IMR-90 (cell line): ENCODE measurements around the gene CEL. TPM values are rescaled to one million over a fixed set of nuclear protein-coding genes. Genes with fewer than 3 reads are reported as not detected.

Source experiments
- ATAC-seq: fragments of 200-7000 bp; cut with Tn5 transposase; 2 replicates; pipeline ENCODE4 v1.9.1; 2020; ENCODE audit warnings: low read depth, mild to moderate bottlenecking, moderate library complexity
- BruUV-seq: library from RNA; stranded (reverse); fragments of 400-500 nt; replicated peaks from 2 replicates; lab custom pipeline; 2021; lab: Mats Ljungman, UMichigan
- CTCF ChIA-PET: fragments of 300-600 bp; formaldehyde crosslinking; extraction: SDS; loops from one replicate; lab custom pipeline; 2021; ENCODE audit warnings: antibody characterized with exemption; lab: Yijun Ruan, JAX
- POLR2A ChIA-PET: fragments of 300-600 bp; sonication (Branson Sonifier 250); formaldehyde crosslinking; loops from one replicate; lab custom pipeline; 2022; ENCODE audit warnings: antibody characterized with exemption; ENCODE audit not compliant: unreplicated experiment; lab: Charles Lee
- DNase-seq: peaks from one replicate; pipeline ENCODE4 v3.0.0; 2013
- H2AFZ ChIP-seq: replicated peaks from 2 replicates; pipeline ENCODE3; 2013; ENCODE audit warnings: low read length, mild to moderate bottlenecking; ENCODE audit not compliant: poor library complexity
- H2AK5ac ChIP-seq: 2 replicates; pipeline ENCODE4 v1.6.1; 2013; ENCODE audit warnings: low read depth, low read length, inconsistent platforms
- H2AK9ac ChIP-seq: replicated peaks from 2 replicates; pipeline ENCODE3; 2013; ENCODE audit warnings: mild to moderate bottlenecking, low read depth, low read length, moderate library complexity; ENCODE audit not compliant: poor library complexity
- H2BK120ac ChIP-seq: 2 replicates; pipeline ENCODE4 v1.6.1; 2013; ENCODE audit warnings: low read depth, low read length, inconsistent platforms
- H2BK15ac ChIP-seq: 3 replicates; pipeline ENCODE4 v1.6.1; 2013; ENCODE audit warnings: low read depth, low read length, inconsistent platforms
- H2BK20ac ChIP-seq: 2 replicates; pipeline ENCODE4 v1.6.1; 2013; ENCODE audit warnings: low read depth, mild to moderate bottlenecking, inconsistent platforms, low read length, moderate library complexity
- H2BK5ac ChIP-seq: 2 replicates; pipeline ENCODE4 v1.6.1; 2013; ENCODE audit warnings: mild to moderate bottlenecking, low read depth, low read length, inconsistent platforms; ENCODE audit not compliant: poor library complexity, severe bottlenecking
- H3K14ac ChIP-seq: replicated peaks from 2 replicates; pipeline ENCODE4 v1.6.1; 2013; ENCODE audit warnings: low read depth, low read length, inconsistent platforms
- H3K18ac ChIP-seq: 2 replicates; pipeline ENCODE4 v1.6.1; 2013; ENCODE audit warnings: low read depth, low read length, control low read depth
- H3K23ac ChIP-seq: 2 replicates; pipeline ENCODE4 v1.6.1; 2013; ENCODE audit warnings: low read depth, low read length, inconsistent platforms
- H3K27ac ChIP-seq: 2 replicates; pipeline ENCODE4 v1.5.1; 2013; ENCODE audit warnings: mild to moderate bottlenecking, control low read depth, low read length; ENCODE audit not compliant: insufficient read depth
- H3K27me3 ChIP-seq: 2 replicates; pipeline ENCODE4 v1.6.1; 2013; ENCODE audit warnings: low read length; ENCODE audit not compliant: control insufficient read depth, insufficient read depth
- H3K36me3 ChIP-seq: 2 replicates; pipeline ENCODE4 v1.6.1; 2013; ENCODE audit warnings: low read length, mixed read lengths; ENCODE audit not compliant: control insufficient read depth, insufficient read depth
- H3K4ac ChIP-seq: 2 replicates; pipeline ENCODE4 v1.6.1; 2013; ENCODE audit warnings: low read depth, low read length, inconsistent platforms
- H3K4me1 ChIP-seq: 2 replicates; pipeline ENCODE4 v1.6.1; 2013; ENCODE audit warnings: low read length, mixed read lengths; ENCODE audit not compliant: control insufficient read depth, insufficient read depth
- H3K4me2 ChIP-seq: 2 replicates; pipeline ENCODE4 v1.6.1; 2013; ENCODE audit warnings: low read depth, mild to moderate bottlenecking, control low read depth, low read length, moderate library complexity
- H3K4me3 ChIP-seq: 2 replicates; pipeline ENCODE4 v1.5.1; 2013; ENCODE audit warnings: low read depth, mild to moderate bottlenecking, control low read depth, low read length, moderate library complexity; ENCODE audit not compliant: insufficient read depth
- H3K56ac ChIP-seq: 2 replicates; pipeline ENCODE4 v1.6.1; 2013; ENCODE audit warnings: low read length, inconsistent platforms; ENCODE audit not compliant: insufficient read depth; ENCODE audit errors: extremely low read depth
- H3K79me1 ChIP-seq, 2 experiments: 2 replicates each; pipeline ENCODE4 v1.6.1; 2013; ENCODE audit warnings: low read length in 2 of 2, inconsistent platforms in 1 of 2, low read depth in 1 of 2
- H3K9ac ChIP-seq: 2 replicates; pipeline ENCODE4 v1.6.1; 2013; ENCODE audit warnings: low read depth, low read length, control low read depth
- H3K9me1 ChIP-seq: 2 replicates; pipeline ENCODE4 v1.6.1; 2013; ENCODE audit warnings: low read length, inconsistent platforms; ENCODE audit not compliant: insufficient read depth
- H3K9me3 ChIP-seq: 2 replicates; pipeline ENCODE4 v1.6.1; 2013; ENCODE audit warnings: low read length; ENCODE audit not compliant: control insufficient read depth, insufficient read depth
- H4K20me1 ChIP-seq: 2 replicates; pipeline ENCODE4 v1.6.1; 2013; ENCODE audit warnings: low read length, inconsistent platforms; ENCODE audit not compliant: insufficient read depth
- H4K5ac ChIP-seq: 2 replicates; pipeline ENCODE4 v1.6.1; 2013; ENCODE audit warnings: mild to moderate bottlenecking, low read depth, low read length, control low read depth
- H4K8ac ChIP-seq, 2 experiments: 2 replicates each; pipeline ENCODE4 v1.6.1; 2013; ENCODE audit warnings: low read depth in 2 of 2, low read length in 2 of 2, control low read depth in 1 of 2, inconsistent platforms in 1 of 2
- H4K91ac ChIP-seq: 2 replicates; pipeline ENCODE4 v1.6.1; 2013; ENCODE audit warnings: low read depth, low read length, inconsistent platforms; ENCODE audit not compliant: insufficient read depth
- BHLHE40 ChIP-seq: fragments of 150-350 bp; IDR thresholded peaks from 2 replicates; pipeline ENCODE4 v1.6.1; 2016; ENCODE audit warnings: mild to moderate bottlenecking, low read depth, low read length
- CEBPB ChIP-seq: IDR thresholded peaks from 2 replicates; pipeline ENCODE4 v1.6.1; 2012; ENCODE audit warnings: low read depth, low read length, improper control_type of control experiment
- CTCF ChIP-seq: conservative IDR thresholded peaks from 2 replicates; pipeline ENCODE4 v1.5.1; 2012; ENCODE audit warnings: mild to moderate bottlenecking, low read depth, low read length, improper control_type of control experiment
- FOS ChIP-seq: fragments of 150-350 bp; IDR thresholded peaks from 2 replicates; pipeline ENCODE4 v1.6.1; 2016; ENCODE audit warnings: low read depth, low read length
- MAFK ChIP-seq: IDR thresholded peaks from 2 replicates; pipeline ENCODE4 v1.6.1; 2012; ENCODE audit warnings: low read depth, low read length, improper control_type of control experiment
- MXI1 ChIP-seq: IDR thresholded peaks from 2 replicates; pipeline ENCODE4 v1.6.1; 2012; ENCODE audit warnings: low read depth, mild to moderate bottlenecking, low read length, moderate library complexity, borderline replicate concordance
- NFE2L2 ChIP-seq: fragments of 150-350 bp; IDR thresholded peaks from 2 replicates; pipeline ENCODE4 v1.6.1; 2016; ENCODE audit warnings: low read depth, mild to moderate bottlenecking, low read length
- WGBS, 2 experiments: methylation state at CpG; one replicate each; pipeline versions ENCODE4 v1.1.5 to v1.1.7; 2013; ENCODE audit warnings: missing lambda C conversion rate in 2 of 2; ENCODE audit not compliant: insufficient read length in 1 of 2; ENCODE audit errors: extremely low coverage in 2 of 2; 5-methylcytosine and 5-hydroxymethylcytosine counted together
- dilution Hi-C: fragments of 300-500 bp; cut with HindIII; formaldehyde crosslinking; loops from one replicate; pipeline ENCODE4 v1.14.3; 2018; ENCODE audit warnings: low sequenced_read_pairs; ENCODE audit not compliant: unreplicated experiment
- in situ Hi-C: fragments of 300-500 bp; cut with MboI; formaldehyde crosslinking; loops from 3 replicates; pipeline ENCODE4 v1.14.3; 2019; ENCODE audit warnings: low sequenced_read_pairs, inconsistent platforms, mixed read lengths
- intact Hi-C: fragments of 100-400 bp; cut with micrococcal nuclease; formaldehyde crosslinking; loops from 2 replicates; pipeline ENCODE4 v1.10.0; 2022
- polyA plus RNA-seq, 3 experiments: library from polyadenylated mRNA; depleted of rRNA; stranded (reverse); fragments of >200 nt; gene quantifications; 2 replicates each; pipeline ENCODE4 v1.2.3, GENCODE V29; 2012; ENCODE audit warnings: low replicate concordance in 1 of 3
- total RNA-seq: library from RNA; depleted of rRNA; stranded (reverse); fragments of >200 nt; gene quantifications from 2 replicates; pipeline ENCODE4 v1.2.3, GENCODE V29; 2012
- TF ChIP-seq, protein P1 (sequence below): fragments of 150-350 bp; IDR thresholded peaks from 2 replicates; pipeline ENCODE4 v1.6.1; 2016; ENCODE audit warnings: low read depth, mild to moderate bottlenecking, low read length, moderate library complexity, borderline replicate concordance

Gene CEL
- total and polyA plus RNA-seq, 2 of the 4 experiments (the other 2 are of a cell fraction) = under 0.01 to 0.75 TPM

- Histone ChIP-seq H4K8ac (no peak overlapping the region), H3K27me3 (no peaks in the 10 kb centered on the region), H2BK120ac (no peak overlapping the region), H3K56ac (no peak overlapping the region), H2AK5ac (no peak overlapping the region), H3K23ac (no peak overlapping the region), H4K5ac (no peak overlapping the region), H3K9me1 (0 out of 2 replicates have a peak, but pooled peaks cover 3% of the 10 kb centered on the region), H3K9me3 (no peaks in the 10 kb centered on the region), H2AK9ac (no peak overlapping the region), H4K91ac (no peak overlapping the region), H3K4me2 (no peak overlapping the region), H3K4me1 (no peaks in the 10 kb centered on the region), H3K4ac (no peak overlapping the region), H3K4me3 (no peak overlapping the region), H3K27ac (no peak overlapping the region), H2AFZ (no peak overlapping the region), H3K9ac (no peak overlapping the region), H3K18ac (no peak overlapping the region), H2BK15ac (no peak overlapping the region), H3K14ac (no peak overlapping the region), H2BK5ac (no peak overlapping the region), H3K36me3 (peaks cover 2% of the 10 kb centered on the region; the same call in 1 of the 2 replicates), H4K20me1 (no peaks in the 10 kb centered on the region; the same call in 1 of the 2 replicates), H3K79me1 (no peaks in the 10 kb centered on the region), H2BK20ac (no peak overlapping the region)
- in situ Hi-C loops = no loop called here
- BruUV-seq = no TSS peak
- ATAC-seq (no peak), DNase-seq (no peak)
- CTCF ChIA-PET = no interaction called here
- TF ChIP-seq, protein P1, sequence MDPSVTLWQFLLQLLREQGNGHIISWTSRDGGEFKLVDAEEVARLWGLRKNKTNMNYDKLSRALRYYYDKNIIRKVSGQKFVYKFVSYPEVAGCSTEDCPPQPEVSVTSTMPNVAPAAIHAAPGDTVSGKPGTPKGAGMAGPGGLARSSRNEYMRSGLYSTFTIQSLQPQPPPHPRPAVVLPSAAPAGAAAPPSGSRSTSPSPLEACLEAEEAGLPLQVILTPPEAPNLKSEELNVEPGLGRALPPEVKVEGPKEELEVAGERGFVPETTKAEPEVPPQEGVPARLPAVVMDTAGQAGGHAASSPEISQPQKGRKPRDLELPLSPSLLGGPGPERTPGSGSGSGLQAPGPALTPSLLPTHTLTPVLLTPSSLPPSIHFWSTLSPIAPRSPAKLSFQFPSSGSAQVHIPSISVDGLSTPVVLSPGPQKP = no peak
- TF ChIP-seq MXI1 (no peak), FOS (no peak), CEBPB (no peak), CTCF (no peak), BHLHE40 (no peak), NFE2L2 (no peak), MAFK (no peak)
- intact Hi-C loops = no loop called here
- POLR2A ChIA-PET = no interaction called here
- WGBS, 2 experiments = 89% methylated on average over 5 of the region's 11 CpGs; no CpG with 5 or more reads in 1 of the 2 experiments
- dilution Hi-C loops = no loop called here
These were observed 6.0 kb downstream of the CEL start for GRCh38 chr9:133067813-133068212.
